ENCODE measurements around the gene BNC2.
"Not testable (repeated sequence)": the region's sequence is repeated elsewhere in the genome, so short reads cannot be mapped to it uniquely, and the experiment has no call there.

Gene BNC2, protein sequence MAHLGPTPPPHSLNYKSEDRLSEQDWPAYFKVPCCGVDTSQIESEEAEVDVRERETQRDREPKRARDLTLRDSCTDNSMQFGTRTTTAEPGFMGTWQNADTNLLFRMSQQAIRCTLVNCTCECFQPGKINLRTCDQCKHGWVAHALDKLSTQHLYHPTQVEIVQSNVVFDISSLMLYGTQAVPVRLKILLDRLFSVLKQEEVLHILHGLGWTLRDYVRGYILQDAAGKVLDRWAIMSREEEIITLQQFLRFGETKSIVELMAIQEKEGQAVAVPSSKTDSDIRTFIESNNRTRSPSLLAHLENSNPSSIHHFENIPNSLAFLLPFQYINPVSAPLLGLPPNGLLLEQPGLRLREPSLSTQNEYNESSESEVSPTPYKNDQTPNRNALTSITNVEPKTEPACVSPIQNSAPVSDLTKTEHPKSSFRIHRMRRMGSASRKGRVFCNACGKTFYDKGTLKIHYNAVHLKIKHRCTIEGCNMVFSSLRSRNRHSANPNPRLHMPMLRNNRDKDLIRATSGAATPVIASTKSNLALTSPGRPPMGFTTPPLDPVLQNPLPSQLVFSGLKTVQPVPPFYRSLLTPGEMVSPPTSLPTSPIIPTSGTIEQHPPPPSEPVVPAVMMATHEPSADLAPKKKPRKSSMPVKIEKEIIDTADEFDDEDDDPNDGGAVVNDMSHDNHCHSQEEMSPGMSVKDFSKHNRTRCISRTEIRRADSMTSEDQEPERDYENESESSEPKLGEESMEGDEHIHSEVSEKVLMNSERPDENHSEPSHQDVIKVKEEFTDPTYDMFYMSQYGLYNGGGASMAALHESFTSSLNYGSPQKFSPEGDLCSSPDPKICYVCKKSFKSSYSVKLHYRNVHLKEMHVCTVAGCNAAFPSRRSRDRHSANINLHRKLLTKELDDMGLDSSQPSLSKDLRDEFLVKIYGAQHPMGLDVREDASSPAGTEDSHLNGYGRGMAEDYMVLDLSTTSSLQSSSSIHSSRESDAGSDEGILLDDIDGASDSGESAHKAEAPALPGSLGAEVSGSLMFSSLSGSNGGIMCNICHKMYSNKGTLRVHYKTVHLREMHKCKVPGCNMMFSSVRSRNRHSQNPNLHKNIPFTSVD

DNA sequence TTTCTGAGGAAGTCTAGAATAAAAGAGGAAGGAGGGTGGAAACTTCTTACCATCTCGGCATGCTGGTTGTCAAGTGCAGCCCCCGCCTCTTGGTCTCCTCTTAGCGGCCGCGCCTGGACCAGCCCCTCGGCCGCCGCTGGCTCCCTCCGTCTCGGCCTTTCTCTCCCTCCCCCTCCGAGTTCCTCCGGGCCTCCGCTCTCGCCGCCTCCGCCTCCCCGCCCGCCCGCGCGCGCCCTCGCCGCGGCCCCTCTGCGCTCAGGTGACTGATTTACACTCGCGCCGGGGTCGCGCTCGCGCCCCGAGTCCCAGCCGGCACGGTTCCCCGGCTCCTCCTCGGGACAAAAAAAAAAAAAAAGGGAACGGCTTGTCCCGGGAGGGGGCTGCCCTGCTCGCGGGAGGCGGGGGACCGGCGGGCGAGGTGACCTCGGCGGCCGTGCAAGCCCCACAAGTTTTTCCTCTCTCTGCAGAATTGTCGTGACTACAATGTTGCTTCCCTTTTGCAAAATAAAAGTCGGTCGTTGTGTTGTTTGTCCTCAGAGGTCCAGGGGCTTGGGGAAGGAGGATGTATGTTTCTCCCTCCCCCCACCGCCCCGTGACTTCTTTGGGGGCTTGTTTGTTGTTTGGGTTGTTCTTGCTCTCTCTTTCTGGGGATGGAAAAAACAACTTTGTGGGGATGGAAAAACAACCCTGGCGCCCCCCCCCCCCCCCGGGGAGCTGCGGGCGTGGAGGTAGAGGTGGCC is at the start of gene BNC2:
BNC2 (minus strand) TSS at position 75 of the 740 bp plus-strand sequence; CDS start at position 53, 22 bp downstream.
- no peak for DNase-seq

DNA sequence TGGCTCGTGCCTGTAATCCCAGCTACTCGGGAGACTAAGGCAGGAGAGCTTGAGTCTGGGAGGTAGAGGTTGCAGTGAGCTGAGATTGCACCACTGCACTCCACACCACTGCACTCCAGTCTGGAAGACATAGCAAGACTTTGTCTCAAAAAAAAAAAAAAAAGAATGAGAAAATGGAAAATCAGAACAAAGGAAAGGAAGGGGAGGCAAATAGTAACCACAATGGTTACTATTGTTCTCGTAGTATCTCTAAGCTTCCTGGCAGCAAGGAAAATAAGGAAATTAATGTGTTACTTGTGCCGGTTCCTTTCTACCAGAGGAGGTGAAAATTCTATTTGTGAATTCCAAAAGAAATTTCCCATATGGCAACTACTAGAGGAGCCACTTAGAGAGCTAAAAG is 48.5 kb upstream of the BNC2 start:
- no peak for DNase-seq

DNA sequence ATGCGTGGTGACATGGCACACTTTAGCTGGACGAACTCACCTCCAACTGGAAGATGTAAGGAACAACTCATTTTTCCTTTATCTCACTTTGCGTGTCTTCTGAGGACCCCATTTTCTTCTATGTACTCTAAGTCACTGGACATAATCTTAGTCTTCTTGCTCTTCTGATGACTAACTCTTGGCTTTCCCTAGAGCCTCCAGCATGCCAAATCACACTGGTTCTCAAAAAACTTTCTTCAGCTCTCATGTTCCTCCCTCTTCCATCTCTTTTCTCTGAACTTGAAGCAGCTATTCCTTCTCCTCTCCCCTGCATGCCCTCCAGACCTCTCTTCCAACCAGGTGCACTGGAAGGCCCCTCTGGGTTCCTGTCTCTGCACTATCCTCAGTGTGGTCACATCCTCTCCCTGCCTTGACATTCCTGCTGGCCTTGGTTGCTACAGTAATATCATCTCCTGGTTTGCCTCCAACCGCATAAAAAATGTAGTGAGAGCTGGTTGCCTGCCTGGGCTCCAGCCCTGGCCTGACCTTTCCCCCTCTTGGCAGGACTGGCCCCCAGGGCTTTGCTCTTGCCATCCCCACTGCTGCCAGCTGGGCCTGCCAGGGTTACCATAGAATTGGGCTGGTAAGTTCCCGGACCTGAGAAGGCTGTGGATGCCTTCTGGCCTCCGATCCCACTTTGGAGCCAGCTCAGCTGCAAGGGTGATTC is 44.8 kb upstream of the BNC2 start:
- no peak for DNase-seq

DNA sequence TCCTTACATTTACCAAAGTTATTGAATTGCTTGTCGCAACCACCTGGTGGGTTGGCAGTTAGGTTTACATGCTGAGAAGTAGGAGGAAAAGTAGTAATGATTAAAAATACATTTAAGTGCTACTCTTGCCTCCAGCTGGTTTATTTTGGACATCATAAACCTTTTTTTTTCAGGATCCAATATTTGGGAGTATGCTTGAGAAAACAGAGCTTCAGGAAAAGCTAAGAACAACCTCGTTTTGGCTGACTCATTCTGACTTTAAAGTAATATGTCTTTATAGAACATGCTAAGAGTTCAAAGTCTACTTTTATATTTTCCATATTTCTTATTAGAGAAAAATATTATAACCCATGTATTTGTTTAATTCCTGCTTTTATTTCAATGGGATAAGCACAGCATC is 41.7 kb upstream of the BNC2 start:
- no peak for DNase-seq

DNA sequence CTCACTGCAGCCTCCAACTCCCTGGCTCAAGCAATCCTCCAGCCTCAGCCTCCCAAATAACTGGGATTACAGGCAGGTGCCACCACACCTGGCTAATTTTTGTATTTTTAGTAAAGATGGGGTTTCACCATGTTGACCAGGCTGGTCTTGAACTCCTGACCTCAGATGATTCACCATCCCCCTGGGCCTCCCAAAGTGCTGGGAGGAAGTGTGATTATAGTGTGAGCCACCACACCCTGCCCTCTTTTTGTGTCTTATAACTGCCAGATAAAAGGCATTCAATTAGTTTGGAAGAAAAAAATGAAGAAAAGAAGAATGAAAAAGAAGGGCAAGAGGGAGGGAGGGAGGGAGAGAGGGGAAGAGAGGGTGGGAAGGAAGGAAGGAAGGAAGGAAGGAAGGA is 37.7 kb upstream of the BNC2 start:
- not testable (repeated sequence) for DNase-seq

DNA sequence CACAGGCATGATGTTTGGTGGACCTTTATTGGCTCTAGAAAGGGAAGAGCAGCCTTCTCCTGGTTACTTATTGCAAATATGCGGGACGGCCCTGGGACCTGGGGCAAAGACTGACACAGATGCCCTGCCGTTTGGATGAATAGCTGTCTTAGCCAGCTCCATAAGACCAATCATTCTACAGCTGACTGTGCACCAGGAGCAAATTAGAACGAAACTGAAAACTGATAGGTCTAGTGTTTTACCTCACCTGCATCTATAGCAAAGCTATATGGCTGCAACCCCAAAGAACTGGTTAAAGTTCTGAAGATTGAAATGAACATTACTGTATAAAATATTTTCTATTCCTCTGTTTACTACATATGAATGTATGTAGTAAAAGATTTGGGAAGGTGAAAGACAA is 34.2 kb upstream of the BNC2 start:
- no peak for DNase-seq

DNA sequence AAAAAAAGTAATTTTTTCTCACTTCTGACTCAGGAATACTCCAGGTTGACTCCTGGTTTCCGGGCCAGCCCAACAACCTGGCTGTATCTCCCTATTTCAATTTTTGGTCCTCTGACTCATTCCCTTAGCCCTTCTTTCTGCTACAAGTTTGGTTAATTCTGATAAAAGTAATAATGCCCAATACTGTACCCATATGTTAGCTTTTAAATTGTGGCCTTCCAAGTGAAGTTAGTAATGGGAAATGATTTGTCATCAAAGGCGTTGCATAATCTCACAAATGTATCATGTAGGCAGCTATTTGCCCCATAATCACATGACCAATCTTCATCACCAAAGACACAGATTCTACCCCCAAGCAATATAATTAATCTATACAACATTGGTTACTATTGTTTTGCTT is 31.1 kb upstream of the BNC2 start:
- DNase-seq: no peak

DNA sequence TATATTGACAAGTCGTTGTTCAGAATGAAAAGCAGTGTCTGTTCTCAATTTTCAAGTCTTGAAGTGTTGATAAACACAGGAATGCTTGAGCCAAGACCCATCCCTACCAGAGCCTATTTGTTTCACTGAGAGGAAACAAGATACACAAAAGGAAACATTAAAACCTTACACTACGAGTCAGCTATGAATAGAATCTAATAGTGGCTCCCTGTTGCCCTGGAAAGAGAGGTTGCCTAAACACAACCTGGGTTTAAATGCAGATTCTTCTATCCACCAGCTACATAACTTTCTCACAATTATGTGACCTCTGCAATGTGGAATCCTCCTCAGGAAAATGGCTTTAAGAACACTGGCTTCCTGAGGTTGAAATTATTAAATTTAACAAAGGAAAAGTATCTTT is 29.1 kb upstream of the BNC2 start:
- DNase-seq: no peak

DNA sequence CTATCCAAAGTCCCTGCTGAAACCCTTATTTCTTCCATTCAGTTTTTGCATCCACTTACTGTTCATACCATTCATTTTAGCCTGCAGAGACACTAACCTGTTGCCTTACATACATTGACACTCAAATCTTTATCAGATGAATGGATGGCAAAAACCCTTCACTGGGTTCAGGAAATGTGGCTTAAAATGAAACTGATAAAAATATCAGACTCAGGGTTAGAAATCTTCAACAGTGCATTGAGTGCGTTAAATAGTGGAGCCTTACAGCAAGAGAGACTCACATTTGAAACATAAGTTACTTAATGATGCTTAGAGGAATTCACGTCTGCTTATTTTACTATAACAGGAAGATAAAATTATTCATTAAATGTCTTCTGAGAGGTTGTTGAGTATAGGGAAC is 28.0 kb upstream of the BNC2 start:
- no peak for DNase-seq

DNA sequence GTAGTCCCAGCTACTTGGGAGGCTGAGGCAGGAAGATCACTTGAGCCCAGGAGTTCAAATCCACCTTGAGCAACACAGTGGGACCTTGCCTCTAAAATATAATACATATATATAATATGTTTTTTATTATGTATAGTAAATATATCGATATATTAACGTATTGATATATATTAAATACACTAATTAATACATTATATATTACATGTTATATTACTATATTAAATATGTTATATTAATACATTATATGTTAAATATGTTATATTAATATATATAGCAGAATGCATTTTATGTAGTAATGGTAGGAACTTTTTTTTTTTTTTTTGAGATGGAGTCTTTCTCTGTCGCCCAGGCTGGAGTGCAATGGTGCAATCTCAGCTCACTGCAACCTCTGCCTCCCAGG is 18.1 kb upstream of the BNC2 start:
- no peak for DNase-seq

DNA sequence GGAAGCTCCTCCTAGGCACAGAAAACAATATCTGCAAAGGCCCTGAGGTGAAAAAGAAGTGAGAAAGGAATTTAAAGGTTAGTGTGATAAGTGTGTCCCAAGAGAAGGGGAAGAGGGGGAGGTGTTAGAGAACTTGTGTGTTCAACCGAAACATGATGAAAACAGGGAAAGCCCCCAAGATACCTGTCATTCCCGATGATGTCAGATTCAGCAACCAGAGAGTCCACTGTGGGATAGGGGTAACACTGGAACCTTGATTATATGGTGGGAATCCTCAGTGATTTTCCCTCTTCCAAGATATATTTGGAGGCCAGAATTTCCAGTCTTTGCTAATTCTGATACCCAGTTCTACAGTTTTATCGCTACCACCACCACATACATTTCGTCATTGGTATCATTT is 15.5 kb upstream of the BNC2 start:
- DNase-seq: no peak

DNA sequence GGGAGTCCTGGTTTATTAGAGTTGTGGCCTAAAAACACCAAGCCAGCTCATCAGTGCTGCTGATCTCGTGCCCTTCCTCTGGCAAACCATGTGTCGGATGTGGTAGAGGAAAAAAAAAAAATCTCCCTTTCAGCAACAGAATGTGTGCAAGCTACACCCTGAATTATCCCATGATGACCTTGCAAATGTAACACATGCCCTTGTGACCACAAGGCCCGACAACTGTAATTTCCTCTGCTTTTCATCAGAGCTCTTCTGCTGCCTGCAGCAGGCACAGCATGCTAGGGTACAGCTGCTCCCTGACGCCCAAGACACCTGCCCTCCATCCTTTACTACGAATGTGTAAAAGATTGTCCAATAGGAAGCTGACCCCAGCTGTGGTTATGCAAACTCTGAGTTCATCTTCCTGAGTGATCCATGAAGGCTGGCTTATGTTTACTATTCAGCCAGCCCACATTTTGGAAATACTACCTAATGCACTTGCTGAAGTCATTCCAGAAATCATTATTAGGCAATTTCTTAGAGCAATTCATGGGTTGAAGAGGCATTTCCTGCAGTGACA is 14.6 kb upstream of the BNC2 start:
- peak; percentile 30 for DNase-seq

DNA sequence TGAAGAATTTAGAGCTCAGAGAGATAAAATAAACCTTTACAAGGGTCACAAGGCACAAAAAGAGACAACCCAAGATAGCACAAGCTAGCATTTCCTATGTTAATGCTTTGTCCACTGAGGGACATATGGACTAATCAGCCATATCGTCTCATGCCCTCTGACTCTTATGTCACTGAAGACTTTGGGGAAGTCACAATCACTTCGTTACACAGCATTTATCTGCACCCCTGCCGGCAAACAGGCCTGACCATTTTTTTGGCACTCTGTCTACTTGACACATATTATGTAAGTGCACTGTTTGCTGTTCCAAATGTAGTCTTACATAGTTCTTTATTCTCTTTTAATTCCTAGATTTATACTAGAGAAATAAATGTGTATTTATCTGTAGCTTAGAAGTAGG is 13.9 kb upstream of the BNC2 start:
- no peak for DNase-seq

DNA sequence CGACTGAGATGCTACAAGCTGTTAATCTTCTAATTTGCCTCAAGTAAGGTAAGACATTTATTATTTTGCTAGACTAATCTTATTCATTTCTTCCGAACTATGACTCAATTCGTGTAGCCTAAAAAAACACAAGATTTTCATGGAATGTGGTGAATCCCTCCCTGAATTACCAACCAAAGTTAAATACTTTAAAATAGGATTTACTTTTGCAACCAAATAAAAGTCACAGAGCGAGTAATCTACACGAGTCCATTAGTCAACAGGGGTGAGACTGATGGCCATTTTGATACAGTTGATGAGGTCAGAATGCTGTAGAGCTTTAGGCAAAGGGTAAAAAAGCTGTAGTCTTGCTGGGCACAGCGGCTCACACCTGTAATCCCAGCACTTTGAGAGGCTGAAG is 13.1 kb upstream of the BNC2 start:
- no peak for DNase-seq

DNA sequence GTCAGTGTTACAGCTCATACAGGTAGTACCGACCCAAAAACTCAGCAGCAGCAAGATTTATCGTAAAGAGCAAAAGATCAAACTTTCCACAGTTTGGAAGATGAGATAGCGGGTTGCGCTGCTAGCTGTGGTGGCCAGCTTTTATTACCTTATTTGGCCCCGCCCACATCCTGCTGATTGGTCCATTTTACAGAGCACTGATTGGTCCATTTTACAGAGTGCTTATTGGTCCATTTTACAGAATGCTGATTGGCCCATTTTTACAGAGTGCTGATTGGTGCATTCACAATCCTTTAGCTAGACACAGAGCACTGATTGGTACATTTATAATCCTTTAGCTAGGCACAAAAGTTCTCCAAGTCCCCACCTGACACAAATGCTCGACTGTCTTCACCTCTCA is 12.0 kb upstream of the BNC2 start:
- DNase-seq: not testable (repeated sequence)

DNA sequence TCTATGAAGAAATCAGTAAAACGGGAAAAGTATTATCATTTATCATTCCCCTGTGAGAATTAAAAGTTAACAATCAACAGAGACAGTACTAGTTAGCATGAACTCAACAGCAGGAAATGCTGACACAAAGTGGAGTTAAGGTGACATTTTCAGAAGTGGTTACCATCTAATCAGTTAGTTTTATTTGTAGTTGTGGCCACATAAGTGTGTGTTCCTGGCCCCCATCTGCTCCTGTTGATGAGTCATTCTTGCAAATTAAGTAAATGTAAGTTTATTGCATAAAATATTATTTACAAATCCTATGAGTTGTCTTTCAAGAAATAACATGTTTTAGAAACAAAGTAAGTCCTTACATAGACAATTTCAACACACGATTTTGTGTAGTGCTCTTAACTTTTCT is 8.9 kb upstream of the BNC2 start:
- no peak for DNase-seq

DNA sequence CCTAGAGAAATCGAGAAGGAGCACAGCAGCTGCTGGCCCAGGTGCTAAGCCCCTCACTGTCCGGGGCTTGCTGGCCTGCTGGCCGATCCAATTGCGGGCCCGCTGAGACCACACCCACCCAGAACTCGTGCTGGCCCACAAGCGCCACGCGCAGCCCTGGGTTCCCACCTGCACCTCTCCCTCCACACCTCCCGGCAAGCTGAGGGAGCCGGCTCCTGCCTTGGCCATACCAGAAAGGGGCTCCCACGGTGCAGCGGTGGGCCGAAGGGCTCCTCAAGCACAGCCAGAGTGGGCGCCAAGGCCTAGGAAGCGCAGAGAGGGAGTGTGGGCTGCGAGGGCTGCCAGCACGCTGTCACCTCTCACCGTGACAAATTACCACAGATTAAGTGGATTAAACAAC is 6.8 kb upstream of the BNC2 start:
- no peak for DNase-seq

DNA sequence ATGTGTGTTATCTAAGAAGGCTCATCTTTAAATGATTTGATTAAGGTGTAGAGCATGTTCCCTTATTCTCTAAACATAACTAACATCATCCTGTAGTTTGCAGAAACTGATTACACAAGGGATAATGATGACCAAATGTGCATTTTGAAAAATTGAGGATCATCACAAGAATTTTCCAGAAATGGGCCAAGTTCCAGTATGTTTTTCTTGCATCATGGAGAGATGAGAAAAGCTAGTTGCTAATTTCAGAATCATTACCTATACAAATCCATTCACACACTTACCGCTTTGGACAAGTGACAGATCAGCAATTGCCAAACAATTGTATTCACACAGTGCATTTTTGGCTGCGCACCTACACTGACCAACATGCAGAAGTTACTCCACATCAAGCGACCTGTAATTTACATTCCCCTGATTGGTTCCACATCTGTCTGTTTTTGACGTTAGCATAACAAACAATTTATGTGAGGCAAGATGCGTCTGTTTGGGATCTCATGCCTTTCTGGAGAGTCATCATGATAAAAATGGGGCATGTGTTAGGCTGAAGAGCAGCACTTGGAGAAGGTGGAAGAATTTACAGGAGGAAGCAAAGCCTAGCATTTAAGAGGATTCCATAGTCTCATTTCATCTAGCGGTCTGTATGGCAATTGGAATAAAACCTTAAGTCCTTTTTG is 2.8 kb upstream of the BNC2 start:
- DNase-seq: no peak

DNA sequence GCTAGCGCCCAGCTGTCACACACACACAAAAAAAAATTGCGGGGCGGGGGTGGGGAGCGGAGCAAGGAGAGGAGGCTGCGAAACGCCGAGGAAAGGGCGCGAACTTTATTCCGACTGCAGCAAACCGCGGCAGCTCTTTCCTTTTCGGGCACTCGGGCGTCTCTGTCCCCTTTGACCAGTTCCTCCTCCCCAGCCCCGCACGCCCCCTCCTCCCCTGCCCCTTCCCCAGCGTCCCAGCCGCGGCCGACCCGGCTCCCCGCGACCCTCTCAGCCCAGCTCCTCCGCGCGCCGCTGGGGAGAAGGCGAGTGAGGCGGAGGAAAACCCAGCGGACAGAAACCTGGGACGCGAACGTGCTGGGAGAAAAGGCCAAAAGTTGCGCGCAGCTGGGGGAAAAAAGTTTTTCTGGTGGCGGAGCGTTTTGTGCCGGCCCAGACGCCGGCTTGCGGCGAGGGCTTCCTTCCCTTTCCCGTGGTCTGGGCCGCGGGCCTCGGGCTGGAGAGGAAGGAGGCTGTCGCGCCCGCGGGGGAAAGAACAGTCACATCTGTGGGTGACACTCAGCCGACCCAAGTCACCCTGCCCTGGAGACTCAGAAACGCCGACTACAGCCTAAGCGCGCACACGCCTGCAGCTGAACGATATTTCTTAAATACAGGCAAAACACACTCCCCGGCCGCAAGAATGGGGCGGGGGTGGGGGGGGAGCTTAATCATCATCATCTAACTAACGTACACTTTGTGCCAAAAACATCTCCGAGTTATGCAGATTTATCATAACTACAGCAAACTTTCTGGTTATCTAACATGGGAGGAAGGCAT is 1.1 kb upstream of the BNC2 start:
- peak; percentile 22 for DNase-seq

DNA sequence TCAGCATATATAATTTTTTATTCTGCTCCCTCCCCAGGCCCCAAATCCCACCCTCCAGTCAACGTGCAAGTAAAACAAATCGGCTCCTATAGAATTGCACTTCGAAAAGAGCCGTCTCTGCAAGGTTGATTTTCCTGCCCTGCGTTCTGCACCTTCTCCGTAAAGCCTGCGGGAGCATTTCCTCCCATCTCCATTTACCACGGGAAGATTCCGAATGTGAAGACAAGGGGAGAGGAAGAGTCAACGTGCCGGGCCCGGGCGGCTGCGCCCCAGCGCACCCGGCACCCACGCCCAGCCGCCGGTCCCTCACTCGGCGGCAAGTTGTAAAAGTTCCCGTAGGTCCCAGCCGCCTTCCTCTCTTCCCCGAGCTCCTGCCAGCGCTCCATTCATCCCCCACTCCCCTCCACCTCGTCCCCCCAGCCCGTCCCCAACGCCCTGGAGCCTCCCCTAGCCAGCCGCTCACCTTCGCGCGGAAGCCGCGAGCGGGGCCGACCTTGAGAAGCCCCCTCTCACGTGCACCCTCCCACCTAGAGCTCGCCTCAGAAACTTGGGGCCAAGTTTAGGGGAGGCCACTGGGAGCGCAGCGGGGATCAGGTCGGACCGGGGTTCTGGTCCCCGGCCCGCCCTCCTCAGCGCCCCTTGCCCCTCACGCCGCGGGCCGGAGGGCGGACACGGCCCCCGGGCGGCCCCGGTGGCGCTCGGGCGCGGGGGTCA is 431 bp downstream of the BNC2 start:
- DNase-seq: peak; percentile 28

All from NCI-H1092 treated with DMSO at 0.1 percent for 48 hours (cell line).